IMR-90 (cell line): ENCODE data around the gene AGO1. TPM values are rescaled to one million over a fixed set of nuclear protein-coding genes. Genes with fewer than 3 reads are reported as not detected.

Source experiments
- ATAC-seq: fragments of 200-7000 bp; cut with Tn5 transposase; 2 replicates; pipeline ENCODE4 v1.9.1; 2020; ENCODE audit warnings: low read depth, mild to moderate bottlenecking, moderate library complexity
- BruUV-seq: library from RNA; stranded (reverse); fragments of 400-500 nt; replicated peaks from 2 replicates; lab custom pipeline; 2021; lab: Mats Ljungman, UMichigan
- CTCF ChIA-PET: fragments of 300-600 bp; formaldehyde crosslinking; extraction: SDS; loops from one replicate; lab custom pipeline; 2021; ENCODE audit warnings: antibody characterized with exemption; lab: Yijun Ruan, JAX
- POLR2A ChIA-PET: fragments of 300-600 bp; sonication (Branson Sonifier 250); formaldehyde crosslinking; loops from one replicate; lab custom pipeline; 2022; ENCODE audit warnings: antibody characterized with exemption; ENCODE audit not compliant: unreplicated experiment; lab: Charles Lee
- DNase-seq: peaks from one replicate; pipeline ENCODE4 v3.0.0; 2013
- H2AFZ ChIP-seq: replicated peaks from 2 replicates; pipeline ENCODE3; 2013; ENCODE audit warnings: low read length, mild to moderate bottlenecking; ENCODE audit not compliant: poor library complexity
- H2AK5ac ChIP-seq: 2 replicates; pipeline ENCODE4 v1.6.1; 2013; ENCODE audit warnings: low read depth, low read length, inconsistent platforms
- H2AK9ac ChIP-seq: replicated peaks from 2 replicates; pipeline ENCODE3; 2013; ENCODE audit warnings: mild to moderate bottlenecking, low read depth, low read length, moderate library complexity; ENCODE audit not compliant: poor library complexity
- H2BK120ac ChIP-seq: 2 replicates; pipeline ENCODE4 v1.6.1; 2013; ENCODE audit warnings: low read depth, low read length, inconsistent platforms
- H2BK15ac ChIP-seq: 3 replicates; pipeline ENCODE4 v1.6.1; 2013; ENCODE audit warnings: low read depth, low read length, inconsistent platforms
- H2BK20ac ChIP-seq: 2 replicates; pipeline ENCODE4 v1.6.1; 2013; ENCODE audit warnings: low read depth, mild to moderate bottlenecking, inconsistent platforms, low read length, moderate library complexity
- H2BK5ac ChIP-seq: 2 replicates; pipeline ENCODE4 v1.6.1; 2013; ENCODE audit warnings: mild to moderate bottlenecking, low read depth, low read length, inconsistent platforms; ENCODE audit not compliant: poor library complexity, severe bottlenecking
- H3K14ac ChIP-seq: replicated peaks from 2 replicates; pipeline ENCODE4 v1.6.1; 2013; ENCODE audit warnings: low read depth, low read length, inconsistent platforms
- H3K18ac ChIP-seq: 2 replicates; pipeline ENCODE4 v1.6.1; 2013; ENCODE audit warnings: low read depth, low read length, control low read depth
- H3K23ac ChIP-seq: 2 replicates; pipeline ENCODE4 v1.6.1; 2013; ENCODE audit warnings: low read depth, low read length, inconsistent platforms
- H3K27ac ChIP-seq: 2 replicates; pipeline ENCODE4 v1.5.1; 2013; ENCODE audit warnings: mild to moderate bottlenecking, control low read depth, low read length; ENCODE audit not compliant: insufficient read depth
- H3K27me3 ChIP-seq: 2 replicates; pipeline ENCODE4 v1.6.1; 2013; ENCODE audit warnings: low read length; ENCODE audit not compliant: control insufficient read depth, insufficient read depth
- H3K36me3 ChIP-seq: 2 replicates; pipeline ENCODE4 v1.6.1; 2013; ENCODE audit warnings: low read length, mixed read lengths; ENCODE audit not compliant: control insufficient read depth, insufficient read depth
- H3K4ac ChIP-seq: 2 replicates; pipeline ENCODE4 v1.6.1; 2013; ENCODE audit warnings: low read depth, low read length, inconsistent platforms
- H3K4me1 ChIP-seq: 2 replicates; pipeline ENCODE4 v1.6.1; 2013; ENCODE audit warnings: low read length, mixed read lengths; ENCODE audit not compliant: control insufficient read depth, insufficient read depth
- H3K4me2 ChIP-seq: 2 replicates; pipeline ENCODE4 v1.6.1; 2013; ENCODE audit warnings: low read depth, mild to moderate bottlenecking, control low read depth, low read length, moderate library complexity
- H3K4me3 ChIP-seq: 2 replicates; pipeline ENCODE4 v1.5.1; 2013; ENCODE audit warnings: low read depth, mild to moderate bottlenecking, control low read depth, low read length, moderate library complexity; ENCODE audit not compliant: insufficient read depth
- H3K56ac ChIP-seq: 2 replicates; pipeline ENCODE4 v1.6.1; 2013; ENCODE audit warnings: low read length, inconsistent platforms; ENCODE audit not compliant: insufficient read depth; ENCODE audit errors: extremely low read depth
- H3K79me1 ChIP-seq, 2 experiments: 2 replicates each; pipeline ENCODE4 v1.6.1; 2013; ENCODE audit warnings: low read length in 2 of 2, inconsistent platforms in 1 of 2, low read depth in 1 of 2
- H3K9ac ChIP-seq: 2 replicates; pipeline ENCODE4 v1.6.1; 2013; ENCODE audit warnings: low read depth, low read length, control low read depth
- H3K9me1 ChIP-seq: 2 replicates; pipeline ENCODE4 v1.6.1; 2013; ENCODE audit warnings: low read length, inconsistent platforms; ENCODE audit not compliant: insufficient read depth
- H3K9me3 ChIP-seq: 2 replicates; pipeline ENCODE4 v1.6.1; 2013; ENCODE audit warnings: low read length; ENCODE audit not compliant: control insufficient read depth, insufficient read depth
- H4K20me1 ChIP-seq: 2 replicates; pipeline ENCODE4 v1.6.1; 2013; ENCODE audit warnings: low read length, inconsistent platforms; ENCODE audit not compliant: insufficient read depth
- H4K5ac ChIP-seq: 2 replicates; pipeline ENCODE4 v1.6.1; 2013; ENCODE audit warnings: mild to moderate bottlenecking, low read depth, low read length, control low read depth
- H4K8ac ChIP-seq, 2 experiments: 2 replicates each; pipeline ENCODE4 v1.6.1; 2013; ENCODE audit warnings: low read depth in 2 of 2, low read length in 2 of 2, control low read depth in 1 of 2, inconsistent platforms in 1 of 2
- H4K91ac ChIP-seq: 2 replicates; pipeline ENCODE4 v1.6.1; 2013; ENCODE audit warnings: low read depth, low read length, inconsistent platforms; ENCODE audit not compliant: insufficient read depth
- BHLHE40 ChIP-seq: fragments of 150-350 bp; IDR thresholded peaks from 2 replicates; pipeline ENCODE4 v1.6.1; 2016; ENCODE audit warnings: mild to moderate bottlenecking, low read depth, low read length
- CEBPB ChIP-seq: IDR thresholded peaks from 2 replicates; pipeline ENCODE4 v1.6.1; 2012; ENCODE audit warnings: low read depth, low read length, improper control_type of control experiment
- ELK1 ChIP-seq: fragments of 150-350 bp; IDR thresholded peaks from 2 replicates; pipeline ENCODE4 v1.6.1; 2016; ENCODE audit warnings: low read depth, mild to moderate bottlenecking, low read length, moderate library complexity, borderline replicate concordance
- FOS ChIP-seq: fragments of 150-350 bp; IDR thresholded peaks from 2 replicates; pipeline ENCODE4 v1.6.1; 2016; ENCODE audit warnings: low read depth, low read length
- MAZ ChIP-seq: IDR thresholded peaks from 2 replicates; pipeline ENCODE4 v1.6.1; 2012; ENCODE audit warnings: low read depth, mild to moderate bottlenecking, low read length, improper control_type of control experiment, moderate library complexity, borderline replicate concordance
- NFE2L2 ChIP-seq: fragments of 150-350 bp; IDR thresholded peaks from 2 replicates; pipeline ENCODE4 v1.6.1; 2016; ENCODE audit warnings: low read depth, mild to moderate bottlenecking, low read length
- POLR2A ChIP-seq: IDR thresholded peaks from 2 replicates; pipeline ENCODE4 v1.6.1; 2012; ENCODE audit warnings: mild to moderate bottlenecking, low read depth, low read length
- RAD21 ChIP-seq: IDR thresholded peaks from 2 replicates; pipeline ENCODE4 v1.6.1; 2012; ENCODE audit warnings: low read length, improper control_type of control experiment
- SMC3 ChIP-seq: fragments of 150-350 bp; IDR thresholded peaks from 2 replicates; pipeline ENCODE4 v1.6.1; 2016; ENCODE audit warnings: low read depth, mild to moderate bottlenecking, antibody characterized with exemption, low read length, moderate library complexity
- dilution Hi-C: fragments of 300-500 bp; cut with HindIII; formaldehyde crosslinking; loops from one replicate; pipeline ENCODE4 v1.14.3; 2018; ENCODE audit warnings: low sequenced_read_pairs; ENCODE audit not compliant: unreplicated experiment
- in situ Hi-C: fragments of 300-500 bp; cut with MboI; formaldehyde crosslinking; loops from 3 replicates; pipeline ENCODE4 v1.14.3; 2019; ENCODE audit warnings: low sequenced_read_pairs, inconsistent platforms, mixed read lengths
- intact Hi-C: fragments of 100-400 bp; cut with micrococcal nuclease; formaldehyde crosslinking; loops from 2 replicates; pipeline ENCODE4 v1.10.0; 2022
- polyA plus RNA-seq, 3 experiments: library from polyadenylated mRNA; depleted of rRNA; stranded (reverse); fragments of >200 nt; gene quantifications; 2 replicates each; pipeline ENCODE4 v1.2.3, GENCODE V29; 2012; ENCODE audit warnings: low replicate concordance in 1 of 3
- total RNA-seq: library from RNA; depleted of rRNA; stranded (reverse); fragments of >200 nt; gene quantifications from 2 replicates; pipeline ENCODE4 v1.2.3, GENCODE V29; 2012

AGO1 gene
- total and polyA plus RNA-seq, 2 of the 4 experiments (the other 2 are of a cell fraction): 11.3 to 21.5 TPM

GRCh38 chr1:35932941-35933340 lies 49.9 kb downstream of the AGO1 start:
- peaks cover 12% of the 10 kb centered on the region for H4K20me1 ChIP-seq
- H4K91ac ChIP-seq: no peak overlapping the region
- no peak overlapping the region for H2AK5ac ChIP-seq
- H3K79me1 ChIP-seq: peaks cover 4 to 46% of the 10 kb centered on the region in 2 experiments; a peak in 3 of 4 replicates
- no peak overlapping the region for H2AK9ac ChIP-seq
- peaks cover 5% of the 10 kb centered on the region for H3K4me1 ChIP-seq
- H2BK120ac ChIP-seq: no peak overlapping the region
- no TSS peak for BruUV-seq
- POLR2A ChIA-PET: interaction anchor here (0.6 kb wide), 1 partner anchor 23 kb away, joined by 4 read pairs; no protein-coding TSS in a partner anchor
- intact Hi-C loops: loop anchor here (10.0 kb wide), 1 partner anchor 152 kb away; the partner anchor contains the start of genes ADPRS and TEKT2
- no peak overlapping the region for H4K5ac ChIP-seq
- no peak overlapping the region for H3K14ac ChIP-seq
- no peak overlapping the region for H2BK15ac ChIP-seq
- no peak overlapping the region for H4K8ac ChIP-seq
- DNase-seq: no peak
- no peaks in the 10 kb centered on the region for H3K36me3 ChIP-seq
- no peak overlapping the region for H2AFZ ChIP-seq
- H2BK5ac ChIP-seq: no peak overlapping the region
- no peak overlapping the region; the same call in 1 of the 2 replicates for H3K4me3 ChIP-seq
- peak overlapping the region; percentile 63 for H3K23ac ChIP-seq
- in situ Hi-C loops: no loop called here
- no peak overlapping the region for H3K27ac ChIP-seq
- CTCF ChIA-PET: no interaction called here
- no peak overlapping the region for H2BK20ac ChIP-seq
- ATAC-seq: no peak
- H3K4ac ChIP-seq: no peak overlapping the region
- H3K27me3 ChIP-seq: no peaks in the 10 kb centered on the region
- H3K9me3 ChIP-seq: no peaks in the 10 kb centered on the region
- peaks cover 5% of the 10 kb centered on the region; the same call in 1 of the 2 replicates for H3K9me1 ChIP-seq
- H3K56ac ChIP-seq: no peak overlapping the region
- H3K4me2 ChIP-seq: no peak overlapping the region; the same call in 1 of the 2 replicates
- no peak for TF ChIP-seq CEBPB
- TF ChIP-seq ELK1: no peak
- no peak for TF ChIP-seq FOS
- TF ChIP-seq RAD21: no peak
- TF ChIP-seq MAZ: no peak
- no peak for TF ChIP-seq POLR2A
- no peak for TF ChIP-seq BHLHE40
- no peak for TF ChIP-seq SMC3
- no peak for TF ChIP-seq NFE2L2
- dilution Hi-C loops: no loop called here
- no peak overlapping the region for H3K9ac ChIP-seq
- no peak overlapping the region for H3K18ac ChIP-seq
